HG03196 (cell line): ENCODE data around the gene DDX59.

ENCODE experiments used
- ATAC-seq: cut with Tn5 transposase; IDR thresholded peaks from one replicate; pipeline ENCODE4 v1.9.1; 2021; ENCODE audit not compliant: unreplicated experiment

Gene DDX59

GRCh38 chr1:200669314-200670241 lies at the start of gene DDX59:
DDX59 (minus strand) TSS chr1:200669907; CDS start chr1:200666740, 3,167 bp downstream.
- ATAC-seq: peak; percentile 84

DNA sequence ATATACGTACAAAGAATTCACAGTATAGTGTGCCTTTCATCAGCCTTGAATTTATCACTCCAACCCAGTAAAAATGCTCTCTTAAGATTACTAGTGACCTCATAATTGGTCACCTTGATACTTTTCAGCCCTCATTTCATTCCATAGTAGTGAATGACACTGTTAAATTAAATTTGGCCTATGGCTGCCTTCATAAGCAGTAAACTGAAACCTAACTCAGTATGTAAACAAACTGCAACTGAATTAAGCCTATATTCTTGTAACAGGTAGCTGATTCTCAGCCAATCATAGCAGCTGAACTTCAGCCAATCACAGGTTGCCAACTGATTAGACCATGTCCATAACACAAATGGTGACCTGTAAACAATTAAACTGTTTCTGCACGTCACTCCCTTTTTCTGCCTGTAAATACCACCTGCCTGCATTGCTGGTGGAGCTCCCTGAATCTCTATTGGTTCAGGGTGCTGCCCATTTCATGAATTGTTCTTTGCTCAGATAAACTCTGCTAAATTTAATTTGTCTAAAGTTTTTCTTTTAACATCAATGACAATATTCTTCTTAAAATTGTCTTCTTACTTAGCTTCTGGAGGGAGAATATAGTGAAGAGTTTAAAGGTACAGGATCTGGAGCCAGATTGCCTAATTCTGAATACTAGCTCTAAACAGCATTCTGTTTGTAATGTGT lies 44.9 kb upstream of the DDX59 start:
- ATAC-seq: no peak

GRCh38 chr1:200710166-200710565 lies 40.5 kb upstream of the DDX59 start:
- ATAC-seq: no peak

DNA sequence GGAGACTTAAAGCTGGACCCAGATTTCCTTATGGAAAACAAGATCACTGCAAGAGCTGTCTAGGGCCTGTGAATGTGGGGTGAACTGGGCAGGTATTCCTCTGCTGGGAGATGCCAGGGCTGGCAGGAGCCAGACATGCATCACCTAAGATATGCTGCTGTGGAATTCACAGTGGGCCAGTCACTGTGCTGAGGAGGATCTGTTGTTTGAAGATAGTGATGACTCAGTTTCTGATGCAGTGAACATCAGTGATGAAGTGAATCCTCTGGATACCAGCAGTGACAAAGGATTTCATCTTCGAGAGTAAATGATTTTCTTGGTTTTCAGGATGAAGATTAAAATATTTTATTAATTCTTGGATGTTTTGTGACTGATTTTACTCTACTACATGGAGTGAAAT lies 39.1 kb upstream of the DDX59 start:
- no peak for ATAC-seq

DNA sequence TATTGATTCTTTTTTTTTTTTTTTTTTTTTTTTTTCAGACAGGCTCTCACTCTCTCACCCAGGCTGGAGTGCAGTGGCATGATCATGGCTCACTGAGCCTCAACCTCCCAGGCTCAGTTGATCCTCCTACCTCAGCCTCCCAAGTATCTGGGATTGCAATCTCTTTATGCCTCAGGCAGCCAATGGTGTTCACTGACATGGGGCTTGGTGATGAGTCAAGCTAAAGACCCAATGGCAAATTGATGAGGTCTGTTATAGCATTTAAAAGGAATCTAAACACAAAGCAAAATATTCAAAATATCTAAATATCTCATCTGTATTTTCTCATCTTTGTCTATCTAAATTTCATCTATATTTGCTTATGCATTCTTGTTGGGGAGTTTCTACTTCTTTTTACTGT lies 38.5 kb upstream of the DDX59 start:
- no peak for ATAC-seq

DNA sequence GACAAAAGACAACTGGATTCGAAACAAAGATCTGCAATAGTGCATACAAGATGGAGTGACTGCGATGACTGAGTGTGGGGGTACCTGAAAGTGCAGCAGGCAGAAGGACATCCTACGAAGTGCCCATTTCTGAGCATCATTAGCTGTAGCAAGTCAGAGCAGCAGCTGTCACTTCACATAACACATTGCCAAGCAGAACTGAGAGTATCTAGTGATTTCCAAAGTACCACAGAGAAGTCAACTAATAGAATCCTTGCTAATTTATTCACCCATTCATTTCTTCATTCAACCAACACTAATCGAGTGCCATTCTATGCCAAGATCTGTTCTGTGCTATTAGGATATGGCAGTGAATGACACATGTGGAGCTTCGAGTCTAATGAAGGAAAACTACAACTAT lies 37.4 kb upstream of the DDX59 start:
- ATAC-seq: no peak

- ATAC-seq: no peak
These were observed 36.6 kb upstream of the DDX59 start for GRCh38 chr1:200706111-200706814.

GRCh38 chr1:200704986-200705500 lies 35.3 kb upstream of the DDX59 start:
- no peak for ATAC-seq

DNA sequence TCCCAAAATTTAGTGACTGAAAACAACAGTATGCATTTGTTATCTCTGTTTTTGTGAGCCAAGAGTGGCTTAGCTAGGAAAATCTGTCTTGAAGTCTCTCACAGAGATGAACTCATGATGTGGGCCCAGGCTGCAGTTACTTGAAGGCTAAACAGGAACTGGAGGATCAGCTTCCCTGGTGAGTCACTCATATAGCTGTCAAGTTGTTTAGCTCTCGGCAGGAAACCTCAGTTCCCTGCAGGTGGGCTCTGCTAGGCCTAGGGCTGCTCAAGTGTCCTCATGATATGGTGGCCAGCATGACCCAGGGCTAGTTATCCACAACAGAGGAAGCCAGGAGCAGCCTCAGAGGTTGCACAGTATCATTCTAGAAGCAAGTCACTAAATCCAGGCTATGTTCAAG lies 30.2 kb upstream of the DDX59 start:
- no peak for ATAC-seq

DNA sequence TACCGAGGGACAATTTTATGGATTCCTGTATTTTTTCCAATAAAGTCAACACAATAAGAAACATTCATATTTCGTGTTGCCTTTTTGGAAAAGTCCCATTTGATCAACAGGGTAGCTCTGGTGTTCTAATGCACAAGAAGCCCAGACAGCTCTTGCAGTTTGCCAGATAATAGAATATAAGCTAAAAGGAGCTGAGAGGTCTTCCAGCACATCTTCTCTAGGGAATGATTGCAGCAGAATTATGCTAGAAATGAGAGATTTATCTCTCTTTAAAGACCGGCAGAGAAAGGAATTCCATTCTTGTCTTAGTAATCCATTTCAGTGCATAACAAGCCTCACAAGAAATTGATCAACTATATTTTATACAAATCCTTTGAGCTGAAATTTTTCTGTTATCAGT lies 25.0 kb upstream of the DDX59 start:
- ATAC-seq: no peak

- no peak for ATAC-seq
These were observed 23.6 kb upstream of the DDX59 start for GRCh38 chr1:200693327-200693726.

DNA sequence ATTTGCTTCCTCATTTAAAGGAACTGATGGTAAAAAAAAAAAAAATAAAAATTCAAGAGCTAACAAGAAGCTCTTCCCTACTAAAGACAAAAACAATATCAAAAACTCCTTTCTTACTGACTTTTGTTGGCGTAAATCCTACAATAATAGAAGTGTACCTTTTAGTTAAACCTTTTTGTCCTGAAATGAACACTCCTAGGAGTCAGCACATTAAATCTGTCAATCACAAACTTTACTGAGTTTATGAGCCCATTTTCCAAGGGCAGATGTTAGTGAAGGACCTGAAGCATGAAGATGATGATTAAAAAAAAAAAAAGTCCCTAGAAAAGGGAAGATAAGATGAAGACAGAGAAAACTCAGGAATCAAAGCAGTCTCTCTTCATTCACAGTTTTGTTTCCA lies 22.6 kb upstream of the DDX59 start:
- no peak for ATAC-seq

DNA sequence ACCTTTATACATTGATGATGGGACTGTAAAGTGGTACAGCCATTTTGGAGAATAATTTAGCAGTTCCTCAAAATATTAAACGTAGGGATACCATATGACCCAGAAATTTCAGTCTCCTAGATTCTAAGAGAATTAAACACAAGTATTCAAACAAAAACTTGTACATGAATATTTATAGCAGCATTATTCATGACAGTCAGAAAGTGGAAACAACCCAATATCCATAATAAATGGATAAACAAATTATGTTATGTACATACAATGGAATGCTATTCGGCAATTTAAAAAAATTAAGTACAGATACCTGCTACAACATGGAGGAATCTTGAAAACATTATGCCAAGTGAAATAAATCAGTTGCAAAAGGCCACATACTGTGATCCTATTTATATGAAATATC lies 16.9 kb upstream of the DDX59 start:
- no peak for ATAC-seq

- ATAC-seq: no peak
These were observed 14.3 kb upstream of the DDX59 start for GRCh38 chr1:200684015-200684414.

DNA sequence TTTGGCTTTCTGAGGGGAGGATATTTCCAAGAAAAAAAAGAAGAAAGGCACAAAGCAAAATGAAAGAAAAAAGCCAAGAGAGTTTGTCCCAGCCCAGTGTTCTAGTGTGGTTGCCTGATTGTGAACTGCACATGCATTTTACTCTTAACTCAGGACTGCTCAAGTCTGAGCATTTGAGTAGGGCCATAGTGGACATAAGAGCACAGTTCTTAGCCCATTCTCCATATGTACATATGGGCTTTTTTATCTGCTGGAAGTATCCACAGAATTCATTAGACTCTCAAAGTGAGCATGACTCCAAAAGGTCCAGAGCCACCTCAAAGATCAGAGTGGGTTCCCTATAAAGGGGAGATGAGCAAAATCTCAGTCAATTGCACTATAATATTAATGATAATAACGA lies 13.6 kb upstream of the DDX59 start:
- no peak for ATAC-seq

- ATAC-seq: no peak
These were observed 11.5 kb upstream of the DDX59 start for GRCh38 chr1:200681231-200681630.

GRCh38 chr1:200676829-200677228 lies 7.1 kb upstream of the DDX59 start:
- ATAC-seq: no peak

DNA sequence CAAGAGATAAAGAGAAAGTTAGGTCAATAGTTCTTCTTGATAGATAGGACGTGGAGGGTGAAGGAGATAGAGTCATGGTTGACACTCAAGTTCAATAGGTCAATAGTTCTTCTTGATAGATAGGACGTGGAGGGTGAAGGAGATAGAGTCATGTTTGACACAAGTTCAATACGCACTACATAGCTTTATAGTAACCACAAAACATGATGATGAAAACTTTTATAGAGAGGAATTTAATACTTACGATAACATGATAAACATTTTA lies 5.8 kb upstream of the DDX59 start:
- no peak for ATAC-seq

- ATAC-seq: no peak
These were observed 5.3 kb upstream of the DDX59 start for GRCh38 chr1:200674838-200675587.

- no peak for ATAC-seq
These were observed 4.5 kb upstream of the DDX59 start for GRCh38 chr1:200673952-200674823.
